Prostate gland (tissue), 2 donors: Measurements from ENCODE around the gene SCG5. TPM values are rescaled to one million over a fixed set of nuclear protein-coding genes. Genes with fewer than 3 reads are reported as not detected.

Source experiments
- DNase-seq: peaks from one replicate; pipeline ENCODE4 v3.0.0-alpha.2; 2019; ENCODE audit warnings: low spot score
- H3K27ac ChIP-seq, 2 donors: fragments of 200-600 bp; sonication (generic); 2 replicates each; pipeline ENCODE4 v1.5.1; 2017 to 2019
- H3K27me3 ChIP-seq: fragments of 200-600 bp; sonication (generic); replicated peaks from 2 replicates; pipeline ENCODE4 v1.5.1; 2019; ENCODE audit not compliant: insufficient read depth
- H3K36me3 ChIP-seq, 2 donors: fragments of 200-600 bp; sonication (generic); 1 replicate in 1 of 2; 2 replicates in 1 of 2; pipeline versions ENCODE4 v1.5.1 to v1.8.1; 2017 to 2019
- H3K4me1 ChIP-seq: fragments of 200-600 bp; sonication (generic); replicated peaks from 2 replicates; pipeline ENCODE4 v1.5.1; 2019
- H3K4me3 ChIP-seq, 2 donors: fragments of 200-600 bp; sonication (generic); 2 replicates each; pipeline ENCODE4 v1.5.1; 2017 to 2019
- H3K9me3 ChIP-seq: fragments of 200-600 bp; sonication (generic); 2 replicates; pipeline ENCODE4 v1.5.1; 2017
- CTCF ChIP-seq, 4 experiments: fragments of 200-600 bp in 2 of 4; fragments of 450-650 bp in 2 of 4; sonication (generic) in 2 of 4; IDR thresholded peaks; 1 replicate in 3 of 4; 2 replicates in 1 of 4; pipeline ENCODE4 v1.5.1; 2016 to 2019; ENCODE audit warnings: antibody characterized with exemption in 4 of 4, mild to moderate bottlenecking in 2 of 4, moderate library complexity in 2 of 4
- POLR2A ChIP-seq: fragments of 450-650 bp; IDR thresholded peaks from one replicate; pipeline ENCODE4 v1.6.1; 2016; ENCODE audit warnings: antibody characterized with exemption, mild to moderate bottlenecking
- POLR2AphosphoS5 ChIP-seq: sonication (generic); formaldehyde crosslinking; IDR thresholded peaks from one replicate; pipeline ENCODE4 v1.6.1; 2017; ENCODE audit warnings: antibody characterized with exemption
- WGBS: methylation state at CpG from one replicate; pipeline ENCODE4 v1.1.5; 2018; 5-methylcytosine and 5-hydroxymethylcytosine counted together
- intact Hi-C: fragments of 100-400 bp; cut with DNase I; formaldehyde crosslinking; loops from one replicate; pipeline ENCODE4 v1.14.2; 2022
- total RNA-seq, 2 donors: library from RNA; depleted of rRNA; stranded (reverse); fragments of >200 nt; gene quantifications; one replicate each; pipeline ENCODE4 v1.1.0, GENCODE V29; 2016

SCG5 gene
- total RNA-seq, 2 donors from 2014 or later: 0.96 to 4.2 TPM

- intact Hi-C loops: no loop called here
- Histone ChIP-seq H3K27me3 (no peaks in the 10 kb centered on the region), H3K4me1 (no peaks in the 10 kb centered on the region), H3K36me3 (no peaks in the 10 kb centered on the region), H3K9me3 (no peaks in the 10 kb centered on the region), H3K27ac (no peak overlapping the region), H3K4me3 (no peak overlapping the region)
- no peak for TF ChIP-seq POLR2A
- no peak for TF ChIP-seq POLR2AphosphoS5
- no peak for TF ChIP-seq CTCF (IDR thresholded peaks at IDR 0.05)
- WGBS: 82% methylated on average over 8 of the region's 8 CpGs
- no peak for DNase-seq
Measured at GRCh38 chr15:32683906-32684584, 42.5 kb downstream of the SCG5 start.

GRCh38 chr15:32685576-32685975, 44.1 kb downstream of the SCG5 start:
- DNase-seq: no peak
- 70% methylated on average over 1 of the region's 1 CpG for WGBS
- TF ChIP-seq POLR2AphosphoS5: no peak
- Histone ChIP-seq H3K9me3 (no peaks in the 10 kb centered on the region), H3K36me3 (no peaks in the 10 kb centered on the region), H3K27me3 (no peaks in the 10 kb centered on the region), H3K4me3 (no peak overlapping the region), H3K27ac (no peak overlapping the region), H3K4me1 (no peaks in the 10 kb centered on the region)
- intact Hi-C loops: no loop called here

- Histone ChIP-seq H3K27me3 (no peaks in the 10 kb centered on the region), H3K9me3 (no peaks in the 10 kb centered on the region), H3K27ac (no peak overlapping the region), H3K4me3 (no peak overlapping the region), H3K4me1 (no peaks in the 10 kb centered on the region), H3K36me3 (no peaks in the 10 kb centered on the region)
- 84% methylated on average over 5 of the region's 5 CpGs for WGBS
- intact Hi-C loops: no loop called here
- no peak for TF ChIP-seq POLR2A
- no peak for TF ChIP-seq CTCF (IDR thresholded peaks at IDR 0.05)
- TF ChIP-seq POLR2AphosphoS5: no peak
- DNase-seq: no peak
Measured at GRCh38 chr15:32687556-32687955, 46.0 kb downstream of the SCG5 start.

- Histone ChIP-seq H3K9me3 (no peaks in the 10 kb centered on the region), H3K27me3 (no peaks in the 10 kb centered on the region), H3K4me3 (no peak overlapping the region), H3K36me3 (no peaks in the 10 kb centered on the region), H3K27ac (no peak overlapping the region), H3K4me1 (no peaks in the 10 kb centered on the region)
- no peak for TF ChIP-seq POLR2AphosphoS5
- TF ChIP-seq CTCF (IDR thresholded peaks at IDR 0.05): no peak
- no peak for TF ChIP-seq POLR2A
- intact Hi-C loops: no loop called here
- no peak for DNase-seq
- WGBS: 55% methylated on average over 2 of the region's 2 CpGs
Measured at GRCh38 chr15:32688151-32688639, 46.7 kb downstream of the SCG5 start.

- Histone ChIP-seq H3K4me1 (no peaks in the 10 kb centered on the region), H3K36me3 (no peaks in the 10 kb centered on the region), H3K9me3 (no peaks in the 10 kb centered on the region), H3K27ac (no peak overlapping the region), H3K27me3 (no peaks in the 10 kb centered on the region), H3K4me3 (no peak overlapping the region)
- DNase-seq: no peak
- intact Hi-C loops: no loop called here
- 33% methylated on average over 8 of the region's 8 CpGs for WGBS
- TF ChIP-seq CTCF (IDR thresholded peaks at IDR 0.05): no peak
- TF ChIP-seq POLR2A: no peak
- TF ChIP-seq POLR2AphosphoS5: no peak
Measured at GRCh38 chr15:32690941-32691688, 49.6 kb downstream of the SCG5 start.
